ENCODE results near the gene SCARB1. TPM values are rescaled to one million over a fixed set of nuclear protein-coding genes. Genes with fewer than 3 reads are reported as not detected.

Gene SCARB1
- total RNA-seq, 4 donors from 2014 or later = 2.1 to 37.0 (median 9.6) TPM

DNA sequence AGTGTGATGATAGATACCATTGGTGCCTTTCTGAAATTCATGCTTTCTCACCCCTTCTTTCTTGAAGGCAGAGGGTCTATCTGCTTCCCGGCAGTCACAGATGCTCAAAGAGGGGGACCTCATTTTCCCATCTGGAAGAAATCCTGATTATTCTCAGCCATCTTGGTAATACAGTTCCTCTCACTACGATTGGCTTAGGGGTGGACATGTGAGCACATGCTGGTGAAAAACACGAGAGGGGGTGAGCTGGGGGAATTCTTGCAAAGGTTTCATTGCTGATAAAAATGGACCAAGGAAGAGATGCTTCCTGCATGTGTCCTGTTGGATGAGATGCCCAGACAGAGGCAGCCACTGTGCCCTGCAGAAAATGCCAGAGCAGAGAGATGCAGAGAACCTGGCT, 13.8 kb upstream of the SCARB1 start:
- TF ChIP-seq POLR2A (IDR thresholded peaks at IDR 0.05) = no peak
- TF ChIP-seq, protein P1, sequence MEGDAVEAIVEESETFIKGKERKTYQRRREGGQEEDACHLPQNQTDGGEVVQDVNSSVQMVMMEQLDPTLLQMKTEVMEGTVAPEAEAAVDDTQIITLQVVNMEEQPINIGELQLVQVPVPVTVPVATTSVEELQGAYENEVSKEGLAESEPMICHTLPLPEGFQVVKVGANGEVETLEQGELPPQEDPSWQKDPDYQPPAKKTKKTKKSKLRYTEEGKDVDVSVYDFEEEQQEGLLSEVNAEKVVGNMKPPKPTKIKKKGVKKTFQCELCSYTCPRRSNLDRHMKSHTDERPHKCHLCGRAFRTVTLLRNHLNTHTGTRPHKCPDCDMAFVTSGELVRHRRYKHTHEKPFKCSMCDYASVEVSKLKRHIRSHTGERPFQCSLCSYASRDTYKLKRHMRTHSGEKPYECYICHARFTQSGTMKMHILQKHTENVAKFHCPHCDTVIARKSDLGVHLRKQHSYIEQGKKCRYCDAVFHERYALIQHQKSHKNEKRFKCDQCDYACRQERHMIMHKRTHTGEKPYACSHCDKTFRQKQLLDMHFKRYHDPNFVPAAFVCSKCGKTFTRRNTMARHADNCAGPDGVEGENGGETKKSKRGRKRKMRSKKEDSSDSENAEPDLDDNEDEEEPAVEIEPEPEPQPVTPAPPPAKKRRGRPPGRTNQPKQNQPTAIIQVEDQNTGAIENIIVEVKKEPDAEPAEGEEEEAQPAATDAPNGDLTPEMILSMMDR (IDR thresholded peaks at IDR 0.05) = no peak
- no peaks in the 10 kb centered on the region for H3K4me1 ChIP-seq
- H3K4me3 ChIP-seq = no peak overlapping the region
- no peak overlapping the region for H3K27ac ChIP-seq
- no peak for DNase-seq
- H3K27me3 ChIP-seq = no peaks in the 10 kb centered on the region
- intact Hi-C loops (cut with DNase I; ENCODE audit: low total_unique reads) = no loop called here
- H3K36me3 ChIP-seq = no peaks in the 10 kb centered on the region
- no peaks in the 10 kb centered on the region for H3K9me3 ChIP-seq

GRCh38 chr12:124876171-124876570, 12.5 kb upstream of the SCARB1 start:
- no peak for DNase-seq
- H3K27me3 ChIP-seq = no peaks in the 10 kb centered on the region
- H3K36me3 ChIP-seq = no peaks in the 10 kb centered on the region
- H3K4me3 ChIP-seq = no peak overlapping the region
- TF ChIP-seq, protein P1 (IDR thresholded peaks at IDR 0.05) = no peak
- TF ChIP-seq POLR2A (IDR thresholded peaks at IDR 0.05) = no peak
- no peaks in the 10 kb centered on the region for H3K9me3 ChIP-seq
- no peaks in the 10 kb centered on the region for H3K4me1 ChIP-seq
- no peak overlapping the region for H3K27ac ChIP-seq
- intact Hi-C loops (cut with DNase I; ENCODE audit: low total_unique reads) = no loop called here

DNA sequence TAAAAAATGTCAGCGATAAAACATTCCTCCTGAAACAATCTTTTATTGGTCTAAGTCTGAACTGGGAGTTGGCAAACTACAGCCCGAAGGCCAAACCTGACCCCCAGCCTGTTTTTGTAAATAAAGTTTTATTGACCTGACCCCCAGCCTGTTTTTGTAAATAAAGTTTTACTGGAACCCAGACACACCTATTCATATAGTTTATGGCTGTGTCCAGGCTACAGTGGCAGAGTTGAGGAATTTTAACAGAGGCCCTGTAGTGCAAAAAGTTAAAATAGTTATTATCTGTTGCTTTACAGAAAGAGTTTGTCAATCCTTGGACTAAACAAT, 12.1 kb upstream of the SCARB1 start:
- H3K9me3 ChIP-seq = no peaks in the 10 kb centered on the region
- intact Hi-C loops (cut with DNase I; ENCODE audit: low total_unique reads) = no loop called here

GRCh38 chr12:124874988-124875802, 11.5 kb upstream of the SCARB1 start:
- no peak for TF ChIP-seq POLR2A (IDR thresholded peaks at IDR 0.05)
- TF ChIP-seq, protein P1 (IDR thresholded peaks at IDR 0.05) = no peak
- Histone ChIP-seq H3K27me3 (no peaks in the 10 kb centered on the region), H3K27ac (no peak overlapping the region), H3K4me1 (no peaks in the 10 kb centered on the region), H3K4me3 (no peak overlapping the region), H3K36me3 (no peaks in the 10 kb centered on the region), H3K9me3 (no peaks in the 10 kb centered on the region)
- intact Hi-C loops (cut with DNase I; ENCODE audit: low total_unique reads) = no loop called here
- DNase-seq = no peak

More for the DNA sequence above, 12.1 kb upstream of the SCARB1 start:
- TF ChIP-seq, protein P1 (IDR thresholded peaks at IDR 0.05) = no peak
- no peak for TF ChIP-seq POLR2A (IDR thresholded peaks at IDR 0.05)
- Histone ChIP-seq H3K27ac (no peak overlapping the region), H3K36me3 (no peaks in the 10 kb centered on the region), H3K4me3 (no peak overlapping the region), H3K4me1 (no peaks in the 10 kb centered on the region), H3K27me3 (no peaks in the 10 kb centered on the region)
- no peak for DNase-seq

- Histone ChIP-seq H3K36me3 (no peaks in the 10 kb centered on the region), H3K27ac (no peak overlapping the region), H3K4me1 (no peaks in the 10 kb centered on the region), H3K9me3 (no peaks in the 10 kb centered on the region), H3K27me3 (no peaks in the 10 kb centered on the region), H3K4me3 (no peak overlapping the region)
- intact Hi-C loops (cut with DNase I; ENCODE audit: low total_unique reads) = no loop called here
- no peak for DNase-seq
- TF ChIP-seq, protein P1 (IDR thresholded peaks at IDR 0.05) = no peak
These were observed 10.5 kb upstream of the SCARB1 start for GRCh38 chr12:124874188-124874587.
